HG03025 (cell line): Measurements from ENCODE around the gene TMEM150C.

Experiments used
- ATAC-seq: cut with Tn5 transposase; IDR thresholded peaks from one replicate; pipeline ENCODE4 v1.9.1; 2021; ENCODE audit warnings: mild to moderate bottlenecking, moderate library complexity; ENCODE audit not compliant: unreplicated experiment, low FRiP score

TMEM150C gene

GRCh38 chr4:82519776-82520175, 42.0 kb downstream of the TMEM150C start:
- no peak for ATAC-seq

GRCh38 chr4:82519072-82519471, 42.7 kb downstream of the TMEM150C start:
- no peak for ATAC-seq

DNA sequence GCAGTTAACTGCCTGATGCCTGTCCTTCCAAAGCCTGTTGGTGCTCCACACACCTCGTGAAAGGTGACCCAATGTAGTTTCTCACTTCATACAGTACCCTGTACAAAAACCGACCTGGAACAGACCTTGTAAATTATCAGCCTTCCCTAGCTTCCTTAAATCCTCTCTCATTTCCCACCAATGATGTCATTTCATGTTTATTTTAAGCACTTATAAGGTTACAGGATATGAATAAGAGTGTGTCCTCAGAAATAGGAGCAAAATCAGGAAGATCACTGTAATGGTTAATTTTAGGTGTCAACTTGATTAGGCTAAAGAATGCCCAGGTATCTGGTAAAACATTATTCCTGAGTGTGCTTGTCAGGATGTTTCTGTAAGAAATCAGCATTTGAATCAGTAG, 44.7 kb downstream of the TMEM150C start:
- ATAC-seq = no peak

- no peak for ATAC-seq
Observed at GRCh38 chr4:82515705-82516104, 46.1 kb downstream of the TMEM150C start.

GRCh38 chr4:82513382-82513781, 48.4 kb downstream of the TMEM150C start:
- ATAC-seq = no peak

DNA sequence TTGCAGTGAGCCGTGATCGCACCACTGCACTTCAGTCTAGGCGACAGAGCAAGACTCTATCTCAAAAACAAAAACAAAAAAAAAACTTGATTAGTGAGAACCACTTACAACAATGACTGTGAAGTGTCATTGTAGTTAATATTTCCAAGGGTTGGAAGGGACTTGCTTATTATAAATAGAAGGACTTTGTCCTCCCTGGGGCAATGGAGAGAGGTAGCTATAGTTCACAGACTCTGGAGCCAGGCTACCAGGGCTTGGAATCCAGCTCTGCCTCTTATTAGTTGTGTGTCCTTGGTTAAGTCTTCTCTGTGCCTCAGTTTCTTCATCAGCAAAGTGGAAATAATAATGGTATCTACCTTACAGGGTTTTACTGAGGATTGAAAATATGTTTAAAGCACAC, 51.6 kb downstream of the TMEM150C start:
- ATAC-seq = no peak

DNA sequence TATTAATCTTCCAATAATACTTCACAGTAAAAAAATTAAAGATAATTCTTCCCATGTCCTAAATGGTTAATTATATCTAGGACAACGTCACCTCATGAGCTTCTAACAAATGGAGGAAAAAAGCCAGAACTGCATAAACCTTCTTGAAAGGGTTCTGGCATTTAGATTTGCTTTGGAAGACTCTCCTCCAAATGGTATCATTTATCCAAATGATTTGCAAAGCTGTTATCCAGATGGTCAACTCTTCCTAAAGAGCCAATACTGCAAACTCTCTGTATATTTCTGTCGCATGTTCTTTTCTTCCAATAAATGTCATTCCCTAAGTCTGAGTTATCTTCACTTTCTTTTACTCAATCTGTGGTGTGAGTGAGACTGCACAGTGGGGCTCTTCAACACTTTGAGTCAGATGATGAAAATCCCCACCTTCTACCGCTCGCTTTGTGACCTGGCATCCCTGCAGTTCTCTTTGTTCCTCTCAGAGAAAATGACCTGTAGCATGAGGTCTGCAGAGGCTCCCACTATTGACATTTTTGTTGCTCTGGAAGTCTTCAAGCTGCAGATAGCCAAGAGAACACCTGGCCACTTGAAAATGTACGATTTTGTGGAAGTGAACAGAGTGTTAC, 52.9 kb downstream of the TMEM150C start:
- ATAC-seq = no peak

GRCh38 chr4:82508011-82508410, 53.8 kb downstream of the TMEM150C start:
- ATAC-seq = no peak

- ATAC-seq = no peak
Observed at GRCh38 chr4:82501154-82501442, 60.7 kb downstream of the TMEM150C start.

DNA sequence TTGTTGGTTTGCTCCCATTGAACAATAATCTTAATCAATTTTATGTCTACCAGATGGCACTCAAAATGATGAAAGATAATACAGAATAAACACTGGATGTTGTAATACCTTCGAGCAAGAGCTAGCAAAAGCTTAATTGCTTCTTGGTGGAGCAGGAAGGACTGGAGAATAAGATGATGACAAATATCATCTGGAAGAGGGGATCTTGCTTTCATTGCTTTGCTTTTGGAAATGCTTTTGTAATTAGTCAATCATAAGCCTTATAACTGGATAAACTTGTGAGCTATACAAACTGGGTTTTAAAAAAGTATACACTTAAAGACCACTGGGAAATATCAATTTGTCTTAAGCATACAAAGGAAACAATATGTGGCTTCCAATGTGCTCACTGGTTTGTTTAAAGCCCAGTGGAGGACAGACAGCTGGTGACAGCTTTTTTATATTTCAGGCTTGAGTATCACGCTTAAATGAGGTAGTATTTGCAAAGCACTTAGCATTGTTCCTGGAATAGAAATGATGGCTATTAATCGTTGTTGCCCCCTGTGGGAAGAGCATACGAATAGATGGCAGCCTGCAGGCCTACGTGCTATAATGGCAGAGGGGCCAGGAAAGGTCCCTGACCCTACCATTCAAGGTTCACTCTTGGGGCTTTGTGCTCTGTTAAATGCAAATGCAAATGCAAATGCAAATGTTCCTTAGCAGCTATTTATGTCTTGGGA, 61.2 kb downstream of the TMEM150C start:
- no peak for ATAC-seq

GRCh38 chr4:82499738-82500434, 61.9 kb downstream of the TMEM150C start:
- no peak for ATAC-seq

DNA sequence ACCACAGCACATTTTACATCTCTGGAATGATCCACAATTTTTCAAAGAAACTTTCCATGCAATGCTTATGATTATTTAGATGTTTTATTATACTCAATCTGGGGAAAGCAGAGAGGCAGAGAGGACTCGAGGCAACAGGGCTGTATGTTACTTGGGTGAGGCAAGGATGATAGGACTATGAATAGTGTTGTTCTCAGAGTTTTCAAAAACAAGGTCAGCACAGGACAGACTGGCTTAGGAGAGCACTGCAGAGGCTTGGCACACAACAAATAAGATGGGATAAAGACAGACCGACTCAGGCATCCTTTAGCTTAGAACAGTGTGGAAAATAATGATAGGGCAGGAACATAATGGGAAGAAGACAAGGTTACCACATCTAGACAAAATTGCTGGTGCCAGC, 65.4 kb downstream of the TMEM150C start:
- ATAC-seq = no peak

- ATAC-seq = no peak
Observed at GRCh38 chr4:82495666-82496065, 66.1 kb downstream of the TMEM150C start.

DNA sequence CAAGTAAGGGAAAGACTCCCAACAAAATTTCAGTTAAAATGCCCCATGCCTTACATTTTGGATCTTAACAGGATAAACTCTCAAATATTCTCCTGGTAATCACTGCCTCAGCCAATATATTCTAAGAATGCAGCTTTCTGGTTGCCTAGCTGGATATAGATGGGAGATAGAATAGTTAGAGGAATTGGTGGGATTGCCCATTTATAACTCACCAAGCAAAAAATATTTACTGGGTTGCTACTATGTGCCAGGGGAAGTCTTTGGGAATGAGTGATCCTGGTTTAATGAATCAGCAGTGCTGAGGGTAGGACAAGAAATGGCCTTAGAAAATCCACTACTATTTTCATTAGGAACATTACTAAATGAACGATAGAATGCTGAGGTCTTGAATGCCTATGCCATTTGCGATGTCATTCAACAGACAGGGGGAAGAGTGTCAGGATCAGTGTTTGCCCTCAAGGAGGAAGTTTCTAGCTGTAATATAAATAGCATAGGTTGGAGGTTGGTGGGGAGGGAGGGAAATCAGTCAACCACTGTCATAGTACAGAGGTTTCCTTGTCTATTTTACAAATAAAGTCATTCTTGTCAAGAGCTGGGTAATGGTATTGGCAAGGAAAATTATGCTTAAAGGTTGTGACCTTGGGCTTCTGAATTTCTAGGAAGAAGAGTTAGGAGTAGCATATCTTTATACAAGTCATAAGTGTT, 67.9 kb downstream of the TMEM150C start:
- no peak for ATAC-seq

GRCh38 chr4:82491251-82491960, 70.4 kb downstream of the TMEM150C start:
- no peak for ATAC-seq

DNA sequence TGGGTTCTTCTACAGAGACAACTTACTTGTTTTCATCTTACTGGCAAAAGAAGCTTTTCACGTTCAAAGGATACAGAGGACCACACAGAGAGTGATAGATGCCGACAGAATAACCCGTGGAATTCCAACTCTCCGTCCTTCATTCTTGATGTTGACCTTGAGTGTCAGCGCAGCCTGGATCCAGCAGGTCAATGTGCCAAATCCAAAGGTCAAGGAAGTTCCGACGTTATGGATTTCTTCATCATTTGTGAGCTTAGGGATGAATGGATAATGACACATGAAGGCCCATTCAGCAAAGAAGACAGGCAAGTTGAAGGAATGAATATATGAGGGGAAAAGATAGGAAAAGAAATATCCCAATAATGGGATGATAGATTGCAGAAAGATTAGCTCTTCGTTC, 71.8 kb downstream of the TMEM150C start:
- ATAC-seq = no peak

DNA sequence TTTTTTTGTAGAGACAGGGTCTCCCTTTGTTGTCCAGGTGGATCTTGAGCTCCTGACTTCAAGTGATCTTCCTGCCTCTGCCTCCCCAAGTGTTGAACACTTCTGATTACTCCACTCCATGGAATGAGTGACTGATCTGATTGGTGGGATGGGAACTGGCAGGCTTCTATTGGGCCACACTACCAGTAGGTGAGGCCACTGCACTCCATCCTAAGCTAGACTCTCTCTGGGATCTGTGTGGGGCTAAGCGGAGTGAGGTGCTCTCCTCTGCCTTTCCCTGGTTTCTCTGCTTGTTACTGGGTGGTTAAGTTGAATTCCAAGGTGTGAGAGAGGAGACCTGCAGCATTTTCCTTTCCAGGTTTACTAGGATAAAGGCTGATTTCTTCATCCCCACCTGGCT, 72.7 kb downstream of the TMEM150C start:
- no peak for ATAC-seq

- no peak for ATAC-seq
Observed at GRCh38 chr4:82484996-82485783, 76.6 kb downstream of the TMEM150C start.

GRCh38 chr4:82482387-82482786, 79.4 kb downstream of the TMEM150C start:
- ATAC-seq = no peak

DNA sequence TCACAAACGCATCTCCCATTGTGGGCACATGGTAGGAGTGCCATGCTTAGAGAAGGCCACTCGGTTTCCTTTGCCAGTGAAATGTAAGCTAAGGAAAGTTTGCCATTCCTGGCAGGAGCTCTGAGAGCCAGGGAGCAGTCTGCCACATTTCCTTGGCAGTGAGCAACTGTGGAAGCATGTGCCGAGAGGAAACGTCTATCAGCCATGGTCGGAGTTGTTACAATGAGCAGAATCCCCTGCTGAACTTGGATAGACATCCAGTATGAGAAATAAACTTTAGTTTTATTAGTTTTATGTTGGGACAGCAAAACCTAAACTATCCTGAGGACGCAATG, 80.3 kb downstream of the TMEM150C start:
- ATAC-seq = no peak
